ENCODE results near the gene C11orf65.

DNA sequence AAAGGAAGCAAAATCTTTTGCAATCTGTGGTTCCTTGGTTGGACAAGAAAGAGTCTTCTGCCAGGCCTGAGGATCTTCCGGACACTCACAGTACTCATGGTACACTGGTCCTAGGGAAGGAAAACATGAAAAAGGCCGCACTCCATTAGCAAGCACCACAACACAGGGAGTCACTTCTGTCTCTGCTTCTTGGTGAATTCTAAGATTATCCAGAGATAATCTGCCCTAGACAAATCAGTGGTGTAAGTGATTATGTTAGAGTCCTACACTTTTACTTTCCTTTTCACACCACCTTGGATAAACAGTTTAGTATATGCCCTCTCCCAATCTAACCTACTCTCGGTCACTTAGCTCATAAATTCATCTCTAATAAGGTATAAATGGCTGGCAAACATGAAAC, 19.0 kb upstream of the C11orf65 start:
- TF ChIP-seq TAF1 (IDR thresholded peaks at IDR 0.05; ENCODE audit: borderline replicate concordance, insufficient read depth, low read length): no peak
- no peak for TF ChIP-seq POLR2AphosphoS5 (IDR thresholded peaks at IDR 0.05; ENCODE audit: low read depth, low read length)
- TF ChIP-seq, protein P1, sequence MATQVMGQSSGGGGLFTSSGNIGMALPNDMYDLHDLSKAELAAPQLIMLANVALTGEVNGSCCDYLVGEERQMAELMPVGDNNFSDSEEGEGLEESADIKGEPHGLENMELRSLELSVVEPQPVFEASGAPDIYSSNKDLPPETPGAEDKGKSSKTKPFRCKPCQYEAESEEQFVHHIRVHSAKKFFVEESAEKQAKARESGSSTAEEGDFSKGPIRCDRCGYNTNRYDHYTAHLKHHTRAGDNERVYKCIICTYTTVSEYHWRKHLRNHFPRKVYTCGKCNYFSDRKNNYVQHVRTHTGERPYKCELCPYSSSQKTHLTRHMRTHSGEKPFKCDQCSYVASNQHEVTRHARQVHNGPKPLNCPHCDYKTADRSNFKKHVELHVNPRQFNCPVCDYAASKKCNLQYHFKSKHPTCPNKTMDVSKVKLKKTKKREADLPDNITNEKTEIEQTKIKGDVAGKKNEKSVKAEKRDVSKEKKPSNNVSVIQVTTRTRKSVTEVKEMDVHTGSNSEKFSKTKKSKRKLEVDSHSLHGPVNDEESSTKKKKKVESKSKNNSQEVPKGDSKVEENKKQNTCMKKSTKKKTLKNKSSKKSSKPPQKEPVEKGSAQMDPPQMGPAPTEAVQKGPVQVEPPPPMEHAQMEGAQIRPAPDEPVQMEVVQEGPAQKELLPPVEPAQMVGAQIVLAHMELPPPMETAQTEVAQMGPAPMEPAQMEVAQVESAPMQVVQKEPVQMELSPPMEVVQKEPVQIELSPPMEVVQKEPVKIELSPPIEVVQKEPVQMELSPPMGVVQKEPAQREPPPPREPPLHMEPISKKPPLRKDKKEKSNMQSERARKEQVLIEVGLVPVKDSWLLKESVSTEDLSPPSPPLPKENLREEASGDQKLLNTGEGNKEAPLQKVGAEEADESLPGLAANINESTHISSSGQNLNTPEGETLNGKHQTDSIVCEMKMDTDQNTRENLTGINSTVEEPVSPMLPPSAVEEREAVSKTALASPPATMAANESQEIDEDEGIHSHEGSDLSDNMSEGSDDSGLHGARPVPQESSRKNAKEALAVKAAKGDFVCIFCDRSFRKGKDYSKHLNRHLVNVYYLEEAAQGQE (IDR thresholded peaks at IDR 0.05; ENCODE audit: insufficient read depth in 1 of 2, low read depth in 2 of 2, low read length in 2 of 2): no peak

Measured in PFSK-1 (cell line).